ENCODE measurements around the gene TMEFF1. TPM values are rescaled to one million over a fixed set of nuclear protein-coding genes. Genes with fewer than 3 reads are reported as not detected.

TMEFF1 gene
- total and polyA plus RNA-seq, 10 of the 15 experiments (the other 5 are each of a cell fraction or from before 2014, with no cell fraction given): 0.03 to 0.55 (median 0.11) TPM; not detected in 3

DNA sequence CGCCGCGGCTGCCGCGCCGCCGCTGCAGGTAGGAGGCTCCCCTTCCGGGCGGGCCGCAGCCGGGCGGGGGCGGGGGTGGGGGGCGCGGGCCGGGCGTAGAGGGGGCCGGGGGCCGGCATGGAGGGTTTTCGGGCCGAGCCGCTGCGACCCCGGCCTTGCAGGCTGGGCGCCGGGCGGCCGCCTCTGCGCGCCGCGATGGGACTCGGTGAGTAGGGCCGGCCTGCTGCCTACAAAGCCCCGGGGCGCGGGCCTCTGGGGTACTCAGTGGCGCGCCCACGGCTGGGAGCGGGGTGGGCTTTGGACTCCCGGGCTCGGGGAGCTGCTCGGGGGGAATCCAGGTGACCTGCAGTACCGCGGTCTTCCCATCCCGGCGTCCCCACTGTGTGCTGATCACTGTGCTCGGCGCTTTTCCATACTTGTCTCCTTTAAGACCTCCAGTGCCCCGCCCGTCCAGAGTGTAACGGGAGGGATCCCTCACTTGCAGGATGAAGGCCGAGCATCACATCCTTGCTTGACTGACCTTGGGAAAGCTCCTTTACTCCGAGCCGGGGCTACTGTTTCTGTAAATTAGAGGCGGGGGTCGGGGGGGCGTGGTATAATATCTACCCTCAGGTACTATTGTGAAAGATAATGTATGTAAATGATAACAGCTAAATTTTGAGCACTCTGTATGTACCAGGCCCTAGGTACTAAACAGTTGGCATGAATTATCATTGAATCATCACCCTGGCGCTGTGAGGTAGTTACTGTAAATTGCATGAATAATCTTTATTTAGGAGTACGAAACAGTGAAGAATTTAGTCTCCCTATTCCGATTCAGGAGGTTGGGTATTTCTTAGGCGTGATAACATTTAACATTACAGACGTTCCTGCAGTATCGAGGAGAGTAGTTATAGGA is 45.3 kb upstream of the TMEFF1 start:
- FAIRE-seq (no peak), DNase-seq (ENCODE audit: low read depth, low spot score) (no peak), ATAC-seq (peak; percentile 74)
- ChIA-PET SMC1A (ENCODE audit: uncharacterized antibody, unreplicated experiment) (interaction anchor here (0.9 to 1.0 kb wide), 3 partner anchors 9 to 82 kb away, joined by 3 read pairs; no protein-coding TSS in a partner anchor), POLR2A (interaction anchor here (0.6 to 1.3 kb wide), 2 partner anchors 10 to 79 kb away, joined by 3 to 4 read pairs; no protein-coding TSS in a partner anchor), RAD21 (ENCODE audit: unreplicated experiment) (interaction anchor here (0.9 to 1.5 kb wide), 2 partner anchors 10 to 17 kb away, joined by 3 read pairs; no protein-coding TSS in a partner anchor), CTCF (interaction anchor here (0.6 to 3.7 kb wide), 10 partner anchors 10 to 586 kb away, joined by 3 to 19 read pairs (median 3); partner anchors contain the start of gene TEX10)
- peak overlapping the region; percentile 80 for H2AFZ ChIP-seq (ENCODE audit: control insufficient read depth, low read depth, low read length)
- 16% methylated on average over 36 of the region's 65 CpGs for WGBS (ENCODE audit: insufficient coverage, insufficient replicate concordance, low lambda C conversion rate, missing lambda C conversion rate)
- TF ChIP-seq HSF1 (IDR thresholded peaks at IDR 0.05; ENCODE audit: low read depth, low read length) (no peak), MTA3 (IDR thresholded peaks at IDR 0.05; ENCODE audit: borderline replicate concordance, low read length) (0 out of 2 replicates have a peak, but pooled peaks have one; percentile 2), DPF2 (IDR thresholded peaks at IDR 0.05) (peak; percentile 41), IKZF2 (IDR thresholded peaks at IDR 0.05) (no peak), EGR1 (IDR thresholded peaks at IDR 0.05; ENCODE audit: borderline replicate concordance in 1 of 2, low read depth in 2 of 2, low read length in 2 of 2) (0 out of 3 replicates have a peak, but pooled peaks of 1 of the 2 experiments have one; percentile 57), IKZF1 (conservative IDR thresholded peaks at IDR 0.05) (peak; percentile 9; the same call in 1 of the 2 replicates), MEF2A (IDR thresholded peaks at IDR 0.05; ENCODE audit: insufficient read depth, low read depth, low read length) (no peak), BHLHE40 (IDR thresholded peaks at IDR 0.05; ENCODE audit: borderline replicate concordance in 1 of 2, low read depth in 2 of 2, low read length in 1 of 2) (no peak), GATAD2B (conservative IDR thresholded peaks at IDR 0.05; ENCODE audit: low read depth) (peak; percentile 34; the same call in 1 of the 2 replicates)
- H3K79me2 ChIP-seq (ENCODE audit: control insufficient read depth, insufficient read depth, low read length): peaks cover 5% of the 10 kb centered on the region
- H3K4me3 ChIP-seq: peak overlapping the region; percentile 72
- H3K27ac ChIP-seq (ENCODE audit: control insufficient read depth, insufficient read depth): no peak overlapping the region
- peak overlapping the region; percentile 77 for H3K9ac ChIP-seq (ENCODE audit: control insufficient read depth, insufficient read depth, low read length)
- peak overlapping the region; percentile 93 for H3K4me2 ChIP-seq (ENCODE audit: control insufficient read depth, insufficient read depth)
- H4K20me1 ChIP-seq (ENCODE audit: control insufficient read depth, insufficient read depth): no peaks in the 10 kb centered on the region
- peaks cover 12% of the 10 kb centered on the region for H3K4me1 ChIP-seq (ENCODE audit: control insufficient read depth, insufficient read depth, low read length)
- in situ Hi-C loops (cut with MboI) (no loop called here), intact Hi-C loops (cut with micrococcal nuclease; ENCODE audit: unreplicated experiment) (loop anchor here (5.0 kb wide), 1 partner anchor 75 kb away; the partner anchor contains the start of gene TEX10)
- no peaks in the 10 kb centered on the region for H3K36me3 ChIP-seq (ENCODE audit: control insufficient read depth in 2 of 2, insufficient read depth in 2 of 2, low read length in 1 of 2)
- H3K27me3 ChIP-seq (replicated peaks in 1 of 2; ENCODE audit: control insufficient read depth in 2 of 2, insufficient read depth in 2 of 2, low read length in 1 of 2): no peaks in the 10 kb centered on the region
- BruUV-seq (replicated peaks): no TSS peak
- no peaks in the 10 kb centered on the region for H3K9me3 ChIP-seq (replicated peaks; ENCODE audit: control insufficient read depth, insufficient read depth, low read length)

Measured in GM12878 (cell line).